Esophagus muscularis mucosa (tissue), 4 donors: ENCODE data around the gene CDH2.

Source experiments
- EP300 ChIP-seq: sonication (generic); formaldehyde crosslinking; IDR thresholded peaks from one replicate; pipeline ENCODE4 v1.6.1; 2017; ENCODE audit warnings: antibody characterized with exemption
- POLR2A ChIP-seq: fragments of 450-650 bp; IDR thresholded peaks from one replicate; pipeline ENCODE4 v1.6.1; 2017; ENCODE audit warnings: antibody characterized with exemption, moderate library complexity, mild to moderate bottlenecking, low read depth
- POLR2AphosphoS5 ChIP-seq, 2 donors: sonication (generic); formaldehyde crosslinking; IDR thresholded peaks; one replicate each; pipeline ENCODE4 v1.6.1; 2017; ENCODE audit warnings: antibody characterized with exemption in 2 of 2
- TF ChIP-seq, protein P1 (sequence below), 3 experiments: fragments of 200-600 bp in 2 of 3; fragments of 450-650 bp in 1 of 3; sonication (generic) in 2 of 3; IDR thresholded peaks; one replicate each; pipeline ENCODE4 v1.5.1; 2017 to 2019; ENCODE audit warnings: antibody characterized with exemption in 3 of 3, mild to moderate bottlenecking in 2 of 3, moderate library complexity in 1 of 3

DNA sequence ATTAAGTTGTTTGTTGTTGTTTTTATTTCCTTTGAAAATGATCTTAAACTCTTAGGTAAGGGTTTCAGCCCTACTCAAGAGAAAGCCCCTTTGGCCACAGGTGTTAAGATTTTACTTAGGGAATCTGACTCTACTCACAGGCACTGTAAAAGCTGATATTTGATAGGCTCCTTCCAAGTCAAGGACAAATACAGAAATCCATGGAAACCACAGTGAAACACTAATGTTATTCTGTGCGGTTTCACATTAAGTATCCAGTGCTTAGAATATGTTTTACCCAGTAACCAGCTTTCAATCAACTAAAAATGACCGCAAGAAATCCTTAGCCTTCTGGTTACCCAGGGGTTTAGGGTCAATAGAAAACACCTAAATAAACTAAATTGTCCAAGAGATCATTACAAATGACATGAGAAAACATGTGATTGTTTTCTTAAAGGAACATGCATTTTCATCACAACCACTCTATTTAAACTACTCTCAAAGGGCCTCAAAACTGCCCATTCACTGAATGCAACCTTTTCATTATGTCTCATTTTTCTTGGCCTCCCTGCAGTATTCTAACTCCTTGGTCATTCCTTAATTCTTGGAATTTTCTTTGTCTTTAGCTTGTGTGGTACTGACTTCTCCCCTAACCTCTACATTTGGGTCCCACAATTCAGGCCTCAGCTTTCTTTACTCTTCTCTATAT lies 56.0 kb downstream of the CDH2 start:
- TF ChIP-seq, protein P1, sequence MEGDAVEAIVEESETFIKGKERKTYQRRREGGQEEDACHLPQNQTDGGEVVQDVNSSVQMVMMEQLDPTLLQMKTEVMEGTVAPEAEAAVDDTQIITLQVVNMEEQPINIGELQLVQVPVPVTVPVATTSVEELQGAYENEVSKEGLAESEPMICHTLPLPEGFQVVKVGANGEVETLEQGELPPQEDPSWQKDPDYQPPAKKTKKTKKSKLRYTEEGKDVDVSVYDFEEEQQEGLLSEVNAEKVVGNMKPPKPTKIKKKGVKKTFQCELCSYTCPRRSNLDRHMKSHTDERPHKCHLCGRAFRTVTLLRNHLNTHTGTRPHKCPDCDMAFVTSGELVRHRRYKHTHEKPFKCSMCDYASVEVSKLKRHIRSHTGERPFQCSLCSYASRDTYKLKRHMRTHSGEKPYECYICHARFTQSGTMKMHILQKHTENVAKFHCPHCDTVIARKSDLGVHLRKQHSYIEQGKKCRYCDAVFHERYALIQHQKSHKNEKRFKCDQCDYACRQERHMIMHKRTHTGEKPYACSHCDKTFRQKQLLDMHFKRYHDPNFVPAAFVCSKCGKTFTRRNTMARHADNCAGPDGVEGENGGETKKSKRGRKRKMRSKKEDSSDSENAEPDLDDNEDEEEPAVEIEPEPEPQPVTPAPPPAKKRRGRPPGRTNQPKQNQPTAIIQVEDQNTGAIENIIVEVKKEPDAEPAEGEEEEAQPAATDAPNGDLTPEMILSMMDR (IDR thresholded peaks at IDR 0.05), result no peak
- TF ChIP-seq EP300 (no peak), POLR2AphosphoS5 (IDR thresholded peaks at IDR 0.05) (no peak), POLR2A (no peak)
